GM20000 (cell line): ENCODE data around the gene ATG14.
A peak's percentile ranks its signal among the peaks of the same experiment; 100 is the strongest.

Source experiments
- DNase-seq: peaks from one replicate; pipeline ENCODE4 v3.0.0; 2012; ENCODE audit warnings: low spot score
- TF ChIP-seq, protein P1 (sequence below): IDR thresholded peaks from 2 replicates; pipeline ENCODE4 v1.5.1; 2012; ENCODE audit warnings: mild to moderate bottlenecking, control low read depth; ENCODE audit errors: extremely low read depth, missing control alignments

The ATG14 gene

DNA sequence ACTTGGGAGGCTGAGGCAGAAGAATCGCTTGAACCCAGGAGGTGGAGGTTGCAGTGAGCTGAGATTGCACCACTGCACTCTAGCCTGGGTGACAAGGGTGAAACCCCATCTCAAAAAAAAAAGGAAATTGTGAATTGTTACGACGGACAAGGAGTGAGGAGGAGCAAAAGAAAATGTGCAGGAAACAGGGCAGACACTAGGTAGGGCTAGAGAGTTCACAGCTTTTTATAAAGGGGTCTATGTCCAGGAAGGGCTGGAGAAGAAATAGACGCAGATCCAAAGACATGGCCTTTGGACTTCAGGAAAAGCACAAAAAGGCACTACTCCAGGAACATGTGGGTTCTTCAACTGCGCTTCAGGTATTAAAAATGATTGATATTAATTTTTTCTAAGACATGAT is 34.4 kb downstream of the ATG14 start:
- DNase-seq, result no peak
- TF ChIP-seq, protein P1, sequence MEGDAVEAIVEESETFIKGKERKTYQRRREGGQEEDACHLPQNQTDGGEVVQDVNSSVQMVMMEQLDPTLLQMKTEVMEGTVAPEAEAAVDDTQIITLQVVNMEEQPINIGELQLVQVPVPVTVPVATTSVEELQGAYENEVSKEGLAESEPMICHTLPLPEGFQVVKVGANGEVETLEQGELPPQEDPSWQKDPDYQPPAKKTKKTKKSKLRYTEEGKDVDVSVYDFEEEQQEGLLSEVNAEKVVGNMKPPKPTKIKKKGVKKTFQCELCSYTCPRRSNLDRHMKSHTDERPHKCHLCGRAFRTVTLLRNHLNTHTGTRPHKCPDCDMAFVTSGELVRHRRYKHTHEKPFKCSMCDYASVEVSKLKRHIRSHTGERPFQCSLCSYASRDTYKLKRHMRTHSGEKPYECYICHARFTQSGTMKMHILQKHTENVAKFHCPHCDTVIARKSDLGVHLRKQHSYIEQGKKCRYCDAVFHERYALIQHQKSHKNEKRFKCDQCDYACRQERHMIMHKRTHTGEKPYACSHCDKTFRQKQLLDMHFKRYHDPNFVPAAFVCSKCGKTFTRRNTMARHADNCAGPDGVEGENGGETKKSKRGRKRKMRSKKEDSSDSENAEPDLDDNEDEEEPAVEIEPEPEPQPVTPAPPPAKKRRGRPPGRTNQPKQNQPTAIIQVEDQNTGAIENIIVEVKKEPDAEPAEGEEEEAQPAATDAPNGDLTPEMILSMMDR, result no peak

GRCh38 chr14:55374771-55375170 is 36.9 kb downstream of the ATG14 start:
- TF ChIP-seq, protein P1, result no peak
- no peak for DNase-seq

DNA sequence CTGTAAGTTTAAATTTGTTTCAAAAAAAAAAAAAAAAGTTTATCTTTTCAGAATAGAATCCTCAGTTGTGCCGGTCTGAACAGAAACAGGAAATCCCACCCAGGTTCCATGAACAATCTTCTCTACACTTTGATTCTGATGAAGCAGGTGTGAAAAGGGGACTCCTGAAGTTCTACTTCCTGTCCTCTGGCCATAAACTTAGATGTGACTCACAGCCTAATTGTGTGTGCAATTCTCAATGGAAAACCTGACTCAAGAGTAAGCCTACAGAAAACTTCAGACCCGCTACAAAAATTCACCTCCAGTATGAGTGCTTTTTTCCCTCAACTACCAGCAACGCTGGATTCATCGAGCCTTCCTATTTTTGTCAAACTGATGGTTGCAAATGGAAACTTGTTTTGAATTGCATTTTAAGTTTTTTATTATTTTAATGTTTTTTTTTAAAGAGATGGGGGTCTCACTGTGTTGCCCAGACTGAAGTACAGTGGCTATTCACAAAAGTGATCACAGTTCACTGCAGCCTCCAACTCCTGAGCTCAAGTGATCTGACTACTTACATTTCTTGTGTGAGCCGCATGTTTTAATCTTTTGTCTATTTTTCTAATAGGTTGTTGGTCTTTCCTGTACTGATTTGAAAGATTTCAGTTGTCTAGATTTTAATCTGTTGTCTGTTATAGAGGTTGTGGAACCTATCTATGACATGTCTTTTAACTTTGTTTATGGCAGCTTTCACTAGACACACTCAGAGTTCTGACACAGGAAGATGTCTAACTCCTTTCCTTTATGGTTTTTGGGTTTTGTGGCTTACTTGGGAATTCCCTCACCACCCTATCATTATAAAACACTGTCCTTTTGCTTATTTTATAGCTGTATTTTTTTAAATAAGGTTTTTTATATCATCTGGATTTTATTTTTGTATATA is 37.6 kb downstream of the ATG14 start:
- peak; percentile 49 for DNase-seq
- TF ChIP-seq, protein P1, result no peak

- DNase-seq, result no peak
- TF ChIP-seq, protein P1, result no peak
Observed at GRCh38 chr14:55372825-55373224, 38.8 kb downstream of the ATG14 start.

DNA sequence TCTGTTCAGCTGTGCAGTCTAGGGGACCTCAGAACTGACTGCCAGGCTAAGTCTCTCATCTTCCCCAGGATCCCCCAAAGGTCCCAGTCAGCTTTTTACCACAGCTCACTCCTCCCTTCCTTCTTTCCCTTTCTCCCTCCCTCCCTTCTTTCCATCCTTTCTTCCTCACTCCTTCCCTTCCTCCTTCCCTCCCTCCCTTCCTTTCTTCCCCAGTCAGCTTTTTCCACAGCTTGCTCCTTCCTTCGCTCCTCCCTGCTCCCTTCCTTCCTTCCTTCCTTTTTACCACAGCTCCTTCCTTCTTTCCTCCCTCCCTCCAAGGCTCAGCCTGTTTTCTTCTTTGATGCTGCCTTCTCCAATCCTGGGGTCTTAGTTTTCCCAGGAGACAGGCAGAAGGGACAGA is 39.2 kb downstream of the ATG14 start:
- no peak for DNase-seq
- TF ChIP-seq, protein P1, result no peak

DNA sequence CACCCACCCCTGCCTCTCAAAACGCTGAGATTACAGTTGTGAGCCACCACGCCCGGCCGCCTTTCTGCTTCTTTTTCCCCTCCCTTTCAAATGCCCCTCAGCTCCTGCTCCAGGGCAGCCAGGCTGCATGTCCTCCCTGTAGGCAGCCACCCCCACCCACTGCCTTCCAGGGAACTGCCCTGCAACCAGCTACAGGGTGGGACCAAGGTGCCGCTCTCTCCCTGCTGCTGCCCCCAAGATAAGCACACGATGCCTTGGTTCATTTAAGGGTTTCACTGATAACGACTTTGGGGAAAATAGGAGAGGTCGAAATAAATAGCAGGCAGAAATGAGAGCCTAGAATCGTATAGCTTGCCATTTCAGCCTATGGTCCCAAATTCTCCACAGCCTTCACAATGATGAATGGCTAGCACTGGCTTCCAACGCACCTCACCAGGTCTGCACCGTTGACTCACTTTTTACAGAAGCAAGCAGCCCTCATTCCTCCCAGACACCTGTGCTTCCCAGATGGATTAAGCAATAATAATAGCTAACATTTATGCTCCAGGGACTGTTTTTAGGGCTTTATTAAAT is 40.7 kb downstream of the ATG14 start:
- no peak for DNase-seq
- TF ChIP-seq, protein P1, result no peak

DNA sequence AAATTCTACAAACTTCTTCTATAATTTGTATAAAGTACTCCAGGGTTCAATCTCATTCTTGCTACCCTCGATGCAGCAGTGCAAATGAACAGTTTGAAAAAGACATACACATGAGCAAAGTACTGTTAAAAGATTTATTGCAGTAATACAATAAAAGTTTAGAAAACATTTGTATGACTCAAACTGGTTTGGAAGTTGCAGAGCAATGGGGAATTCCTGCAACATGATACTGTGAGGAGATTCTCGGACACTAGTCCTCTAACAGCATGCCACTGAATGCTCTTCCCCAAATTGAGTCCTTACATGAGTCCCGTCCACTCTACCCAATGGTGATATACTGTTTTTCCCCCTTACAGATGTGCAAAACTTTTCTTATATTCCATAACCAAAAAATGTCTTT is 45.4 kb downstream of the ATG14 start:
- no peak for DNase-seq
- TF ChIP-seq, protein P1, result no peak
